Common myeloid progenitor, CD34-positive (primary cell): ENCODE data around the gene CRBN.

ENCODE experiments used
- CTCF ChIA-PET: fragments of 350-600 bp; sonication (Branson Sonifier 250); formaldehyde crosslinking; loops from one replicate; lab custom pipeline; 2021; ENCODE audit warnings: antibody characterized with exemption; lab: Charles Lee
- POLR2A ChIA-PET: fragments of 350-600 bp; sonication (Branson Sonifier 250); formaldehyde crosslinking; loops from one replicate; lab custom pipeline; 2021; ENCODE audit warnings: antibody characterized with exemption; lab: Charles Lee
- DNase-seq, 3 donors: peaks; one replicate each; pipeline versions ENCODE4 v3.0.0 to v3.0.0-alpha.2; 2013
- H3K27ac ChIP-seq, 2 experiments: 1 replicate in 1 of 2; 2 replicates in 1 of 2; pipeline ENCODE4 v1.7.0; 2013; ENCODE audit warnings: inconsistent platforms in 2 of 2, low read length in 2 of 2, mild to moderate bottlenecking in 2 of 2, low read depth in 1 of 2, moderate library complexity in 1 of 2; ENCODE audit not compliant: severe bottlenecking in 2 of 2, insufficient read depth in 1 of 2, poor library complexity in 1 of 2
- H3K27me3 ChIP-seq, 5 experiments: replicated peaks in 2 of 5; 1 replicate in 3 of 5; 2 replicates in 2 of 5; pipeline versions ENCODE4 v1.6.1 to v1.7.0; 2013; ENCODE audit warnings: low read length in 4 of 5, mild to moderate bottlenecking in 2 of 5, moderate library complexity in 2 of 5, inconsistent platforms in 1 of 5; ENCODE audit not compliant: insufficient read depth in 5 of 5, control insufficient read depth in 4 of 5
- H3K36me3 ChIP-seq, 4 experiments: 1 replicate in 2 of 4; 2 replicates in 2 of 4; pipeline versions ENCODE4 v1.6.1 to v1.7.0; 2013; ENCODE audit warnings: low read length in 3 of 4, control low read depth in 1 of 4, mild to moderate bottlenecking in 1 of 4; ENCODE audit not compliant: control insufficient read depth in 4 of 4, insufficient read depth in 4 of 4
- H3K4me1 ChIP-seq, 4 experiments: 1 replicate in 3 of 4; 2 replicates in 1 of 4; pipeline versions ENCODE4 v1.6.1 to v1.7.1; 2013; ENCODE audit warnings: low read length in 3 of 4, mild to moderate bottlenecking in 3 of 4, control low read depth in 1 of 4, inconsistent platforms in 1 of 4, moderate library complexity in 1 of 4; ENCODE audit not compliant: control insufficient read depth in 4 of 4, insufficient read depth in 4 of 4; ENCODE audit errors: control extremely low read depth in 1 of 4
- H3K4me3 ChIP-seq, 7 experiments: 1 replicate in 4 of 7; 2 replicates in 3 of 7; pipeline versions ENCODE4 v1.5.1 to v1.7.0; 2013; ENCODE audit warnings: mild to moderate bottlenecking in 7 of 7, low read length in 6 of 7, moderate library complexity in 6 of 7, inconsistent platforms in 2 of 7, low read depth in 2 of 7, control low read depth in 1 of 7; ENCODE audit not compliant: insufficient read depth in 4 of 7, control insufficient read depth in 1 of 7; ENCODE audit errors: extremely low read depth in 1 of 7
- H3K9me3 ChIP-seq, 5 experiments: 1 replicate in 4 of 5; 2 replicates in 1 of 5; pipeline versions ENCODE4 v1.6.1 to v1.7.1; 2013; ENCODE audit warnings: low read length in 4 of 5, mild to moderate bottlenecking in 2 of 5, inconsistent platforms in 1 of 5, low read depth in 1 of 5, moderate library complexity in 1 of 5; ENCODE audit not compliant: control insufficient read depth in 4 of 5, insufficient read depth in 2 of 5; ENCODE audit errors: control extremely low read depth in 1 of 5
- WGBS: methylation state at CpG from one replicate; pipeline ENCODE4 v1.1.5; 2013; ENCODE audit not compliant: insufficient coverage; 5-methylcytosine and 5-hydroxymethylcytosine counted together

Gene CRBN

DNA sequence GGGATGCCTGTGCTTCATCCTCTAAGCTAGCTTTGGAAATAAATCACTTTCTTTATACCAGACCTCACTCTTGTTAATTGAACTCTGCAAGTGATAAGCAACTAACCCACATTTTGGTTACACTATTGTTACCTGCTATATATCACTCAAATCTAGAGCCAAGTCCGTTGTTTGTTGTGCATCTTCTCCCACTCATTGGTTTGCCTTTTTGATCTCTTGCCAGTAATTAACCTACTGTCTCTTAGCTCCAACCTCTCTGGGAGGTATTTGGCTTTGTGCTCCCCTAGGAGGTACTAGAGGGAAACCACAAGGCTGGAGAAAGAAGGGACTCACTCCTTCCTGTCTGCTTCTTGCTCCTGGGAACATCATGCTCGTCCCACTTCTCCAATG, 12.8 kb upstream of the CRBN start:
- Histone ChIP-seq H3K27ac (peak overlapping the region in 1 of 2 experiments; percentile 84), H3K36me3 (no peaks in the 10 kb centered on the region), H3K9me3 (peaks cover 0 to 7% (median 0%) of the 10 kb centered on the region in 5 experiments), H3K27me3 (no peaks in the 10 kb centered on the region), H3K4me1 (peaks cover 30 to 79% (median 61%) of the 10 kb centered on the region in 4 experiments), H3K4me3 (peak overlapping the region in 3 of 7 experiments; percentile 1 to 46 (median 37))
- ChIA-PET CTCF (interaction anchor here (0.8 to 2.9 kb wide), 8 partner anchors 9 to 1104 kb away, joined by 3 to 20 read pairs (median 4); no protein-coding TSS in a partner anchor), POLR2A (interaction anchor here (1.7 kb wide), 1 partner anchor 19 kb away, joined by 5 read pairs; no protein-coding TSS in a partner anchor)
- WGBS, result 0% methylated on average over 2 of the region's 2 CpGs
- DNase-seq, result no peak

DNA sequence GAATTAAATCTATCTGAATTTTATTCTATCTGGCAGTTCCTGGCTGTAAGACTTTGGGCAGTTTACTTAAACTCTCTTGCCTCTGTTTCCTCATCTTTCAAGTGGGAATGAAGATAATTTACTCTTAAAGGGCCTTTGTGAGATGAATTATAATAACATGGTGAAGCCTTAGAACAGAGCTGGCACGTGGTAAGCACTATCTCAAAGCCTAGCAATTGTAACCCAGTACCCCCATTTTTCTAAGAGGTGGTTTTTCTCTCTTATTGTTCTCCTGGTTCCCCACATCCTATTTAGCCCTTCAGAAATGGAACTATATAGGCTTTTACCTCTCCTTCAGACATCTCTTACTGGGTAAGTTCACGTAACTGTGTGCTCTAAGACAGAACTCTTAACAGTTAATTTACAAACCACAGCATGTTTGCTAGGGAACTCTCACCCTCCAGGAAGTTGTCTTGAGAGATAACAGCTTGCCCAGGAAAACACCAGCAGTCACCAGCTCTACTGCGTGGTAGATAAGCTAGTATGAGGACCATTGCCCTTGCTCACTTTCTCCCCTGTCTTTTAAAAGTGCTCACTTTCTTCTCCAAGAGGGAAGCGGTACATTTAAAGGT, 12.3 kb upstream of the CRBN start:
- H3K4me1 ChIP-seq, result peaks cover 30 to 79% (median 61%) of the 10 kb centered on the region in 4 experiments
- 0% methylated on average over 3 of the region's 4 CpGs for WGBS
- H3K36me3 ChIP-seq, result no peaks in the 10 kb centered on the region
- H3K4me3 ChIP-seq, result peak overlapping the region in 2 of 7 experiments; percentile 4 to 37
- POLR2A ChIA-PET, result interaction anchor here (1.7 kb wide), 1 partner anchor 19 kb away, joined by 5 read pairs; no protein-coding TSS in a partner anchor
- CTCF ChIA-PET, result interaction anchor here (0.8 to 2.9 kb wide), 7 partner anchors 9 to 1104 kb away, joined by 3 to 20 read pairs (median 5); no protein-coding TSS in a partner anchor
- H3K9me3 ChIP-seq, result peaks cover 0 to 11% (median 2%) of the 10 kb centered on the region in 5 experiments
- peak; percentile 87 to 95 (median 89) for DNase-seq
- peak overlapping the region; percentile 66 to 84 for H3K27ac ChIP-seq
- no peaks in the 10 kb centered on the region for H3K27me3 ChIP-seq

- no peaks in the 10 kb centered on the region for H3K27me3 ChIP-seq
- ChIA-PET POLR2A (interaction anchor here (1.2 kb wide), 1 partner anchor 10 kb away, joined by 3 read pairs; the partner anchor contains the start of gene CRBN), CTCF (interaction anchor here (1.5 to 2.9 kb wide), 3 partner anchors 10 to 16 kb away, joined by 5 to 20 read pairs (median 7); partner anchors contain the start of gene CRBN)
- peaks cover 0 to 28% (median 3%) of the 10 kb centered on the region in 5 experiments for H3K9me3 ChIP-seq
- no peak for DNase-seq
- H3K4me3 ChIP-seq, result no peak overlapping the region
- H3K4me1 ChIP-seq, result peaks cover 25 to 62% (median 52%) of the 10 kb centered on the region in 4 experiments
- no CpG with 5 or more reads among the region's 1 CpG for WGBS
- no peak overlapping the region for H3K27ac ChIP-seq
- H3K36me3 ChIP-seq, result no peaks in the 10 kb centered on the region
Observed at GRCh38 chr3:3189961-3190360, 10.5 kb upstream of the CRBN start.

GRCh38 chr3:3189102-3189727, 9.7 kb upstream of the CRBN start:
- DNase-seq, result no peak
- Histone ChIP-seq H3K9me3 (peaks cover 0 to 29% (median 3%) of the 10 kb centered on the region in 5 experiments), H3K27me3 (no peaks in the 10 kb centered on the region), H3K4me3 (peak overlapping the region in 2 of 7 experiments; percentile 5 to 28), H3K36me3 (no peaks in the 10 kb centered on the region), H3K27ac (peak overlapping the region in 1 of 2 experiments; percentile 31), H3K4me1 (peaks cover 24 to 54% (median 48%) of the 10 kb centered on the region in 4 experiments)
- no CpG with 5 or more reads among the region's 1 CpG for WGBS
- CTCF ChIA-PET, result interaction anchor here (1.5 to 1.6 kb wide), 2 partner anchors 10 to 11 kb away, joined by 5 to 7 read pairs; partner anchors contain the start of gene CRBN
- POLR2A ChIA-PET, result no interaction called here

DNA sequence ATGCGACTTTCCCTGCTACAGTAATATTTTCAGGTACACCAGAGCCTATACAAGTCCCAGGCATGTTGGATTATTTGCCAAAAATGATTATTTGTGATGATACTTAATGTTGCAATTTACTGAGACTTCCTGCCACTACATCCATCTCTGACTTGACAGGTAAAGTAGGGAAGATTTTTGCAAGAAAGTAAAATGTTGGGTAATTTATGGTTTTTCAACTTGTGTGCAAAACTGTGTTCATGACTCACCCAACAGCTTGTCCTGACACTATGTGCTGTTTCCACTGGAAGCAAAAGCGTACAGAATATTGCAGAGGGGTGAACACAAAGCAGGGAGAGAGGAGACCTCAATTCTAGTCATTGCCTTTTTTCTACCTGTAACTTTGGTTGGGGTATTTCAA, 5.4 kb upstream of the CRBN start:
- ChIA-PET POLR2A (no interaction called here), CTCF (interaction anchor here (0.9 kb wide), 1 partner anchor 15 kb away, joined by 3 read pairs; no protein-coding TSS in a partner anchor)
- no peaks in the 10 kb centered on the region for H3K36me3 ChIP-seq
- H3K4me3 ChIP-seq, result no peak overlapping the region
- WGBS, result no CpG with 5 or more reads among the region's 2 CpGs
- H3K27me3 ChIP-seq, result no peaks in the 10 kb centered on the region
- H3K4me1 ChIP-seq, result peaks cover 4 to 16% (median 14%) of the 10 kb centered on the region in 4 experiments
- no peak for DNase-seq
- no peak overlapping the region for H3K27ac ChIP-seq
- peaks cover 0 to 29% (median 3%) of the 10 kb centered on the region in 5 experiments for H3K9me3 ChIP-seq

DNA sequence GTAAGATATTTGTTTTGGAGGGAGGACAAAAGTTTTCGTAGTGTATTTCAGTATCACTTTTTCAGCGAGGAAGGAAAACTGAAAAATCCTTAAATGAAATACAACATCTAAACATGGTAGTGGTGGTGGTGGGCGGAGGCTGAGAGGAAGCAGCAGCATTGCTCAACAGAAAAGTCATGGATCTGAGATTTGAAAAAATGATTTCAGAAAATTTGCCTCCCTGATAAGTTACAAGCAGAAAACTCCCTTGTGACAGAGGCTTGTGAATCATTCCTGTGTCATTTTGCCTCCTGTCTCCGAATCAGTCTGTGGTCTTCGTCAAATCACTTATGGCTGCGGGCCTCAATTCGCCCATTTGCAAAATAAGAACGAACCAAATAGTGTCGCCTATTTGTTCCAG, 965 bp upstream of the CRBN start:
- no peak for DNase-seq
- CTCF ChIA-PET, result interaction anchor here (0.7 to 2.3 kb wide), 6 partner anchors 9 to 1105 kb away, joined by 3 to 6 read pairs (median 4); no protein-coding TSS in a partner anchor
- H3K36me3 ChIP-seq, result peaks cover 0 to 4% (median 1%) of the 10 kb centered on the region in 4 experiments
- no peak overlapping the region for H3K27ac ChIP-seq
- POLR2A ChIA-PET, result no interaction called here
- H3K4me3 ChIP-seq, result no peak overlapping the region
- peaks cover 0 to 5% (median 0%) of the 10 kb centered on the region in 5 experiments for H3K9me3 ChIP-seq
- H3K27me3 ChIP-seq, result no peaks in the 10 kb centered on the region
- peaks cover 28 to 38% (median 32%) of the 10 kb centered on the region in 4 experiments for H3K4me1 ChIP-seq
- 78% methylated on average over 7 of the region's 9 CpGs for WGBS
